Measurements from ENCODE around the gene ZNHIT1.

The ZNHIT1 gene

GRCh38 chr7:101217388-101218235, at the start of gene ZNHIT1, which contains the start of gene PLOD3:
Gene ZNHIT1, plus strand, starts transcription at chr7:101218165. Its CDS starts 31 bp downstream, at chr7:101218196.
Gene PLOD3, minus strand, starts transcription at chr7:101217581. Its CDS starts 307 bp downstream, at chr7:101217274.
- H3K27ac ChIP-seq: peak within 1 kb of the TSS; percentile 76 to 96 (median 84)
- H3K4me3 ChIP-seq: peak within 1 kb of the TSS; percentile 73 to 90 (median 80)
- no peaks in the 10 kb centered on the region for H3K27me3 ChIP-seq
- H3K9me3 ChIP-seq (replicated peaks in 1 of 11): no peaks in the 10 kb centered on the region
- peak within 1 kb of the TSS; percentile 77 to 91 (median 82) for H3K9ac ChIP-seq
- H3K36me3 ChIP-seq: peaks cover 7 to 57% (median 45%) of the 10 kb centered on the region in 11 experiments
- TF ChIP-seq Cebpa-rat (IDR thresholded peaks at IDR 0.05): no peak
- H4K20me1 ChIP-seq: peaks cover 4 to 33% (median 24%) of the 10 kb centered on the region in 11 experiments; a peak in 17 of 22 replicates
- H3K4me1 ChIP-seq: peaks cover 35 to 67% (median 54%) of the 10 kb centered on the region in 10 experiments
- H3K4me2 ChIP-seq: peak within 1 kb of the TSS; percentile 88 to 100 (median 95)

DNA sequence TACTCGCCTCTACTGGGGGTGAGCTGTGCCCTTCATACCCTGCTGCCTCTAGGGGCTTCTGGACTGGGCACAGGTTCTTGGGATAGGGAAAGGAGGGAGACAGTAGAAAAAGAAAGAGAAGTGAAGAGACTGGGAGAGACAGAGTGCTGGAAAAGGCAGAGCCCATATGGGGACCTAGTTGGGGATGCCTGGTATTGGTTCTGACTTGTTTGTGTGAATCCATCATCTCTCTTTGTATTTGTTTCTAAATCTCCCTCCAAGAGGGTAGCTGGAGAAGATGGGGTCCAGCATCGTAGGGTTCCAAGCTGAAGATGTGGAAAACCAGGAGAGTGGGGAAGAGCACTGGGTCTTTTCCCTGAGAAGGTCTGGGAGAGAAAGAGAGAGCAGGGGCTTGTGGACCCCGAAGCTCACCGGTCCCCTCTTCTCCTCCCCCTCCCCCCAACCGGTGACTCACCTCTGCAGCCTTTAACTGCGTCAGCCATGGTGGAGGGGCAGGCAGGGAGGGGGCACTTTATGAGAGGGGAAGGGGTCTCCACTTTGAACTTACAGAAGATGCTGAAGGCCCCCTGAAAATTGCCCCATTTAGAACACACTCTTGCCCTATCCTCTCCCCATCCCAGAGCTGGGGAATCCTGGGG, 49.4 kb upstream of the ZNHIT1 start:
- Histone ChIP-seq H4K20me1 (peaks cover 0 to 72% (median 32%) of the 10 kb centered on the region in 11 experiments; a peak in 20 of 22 replicates), H3K27ac (no peak overlapping the region), H3K9ac (no peak overlapping the region), H3K4me3 (no peak overlapping the region), H3K27me3 (peaks cover 89 to 98% (median 94%) of the 10 kb centered on the region in 11 experiments), H3K9me3 (replicated peaks in 1 of 11) (peaks cover 0 to 16% (median 15%) of the 10 kb centered on the region in 11 experiments; a peak in 18 of 22 replicates), H3K4me2 (peak overlapping the region in 10 of 11 experiments; percentile 70 to 100 (median 90); a peak in 20 of 22 replicates), H3K36me3 (no peaks in the 10 kb centered on the region), H3K4me1 (peaks cover 86 to 97% (median 95%) of the 10 kb centered on the region in 10 experiments)
- TF ChIP-seq Cebpa-rat (IDR thresholded peaks at IDR 0.05): no peak

DNA sequence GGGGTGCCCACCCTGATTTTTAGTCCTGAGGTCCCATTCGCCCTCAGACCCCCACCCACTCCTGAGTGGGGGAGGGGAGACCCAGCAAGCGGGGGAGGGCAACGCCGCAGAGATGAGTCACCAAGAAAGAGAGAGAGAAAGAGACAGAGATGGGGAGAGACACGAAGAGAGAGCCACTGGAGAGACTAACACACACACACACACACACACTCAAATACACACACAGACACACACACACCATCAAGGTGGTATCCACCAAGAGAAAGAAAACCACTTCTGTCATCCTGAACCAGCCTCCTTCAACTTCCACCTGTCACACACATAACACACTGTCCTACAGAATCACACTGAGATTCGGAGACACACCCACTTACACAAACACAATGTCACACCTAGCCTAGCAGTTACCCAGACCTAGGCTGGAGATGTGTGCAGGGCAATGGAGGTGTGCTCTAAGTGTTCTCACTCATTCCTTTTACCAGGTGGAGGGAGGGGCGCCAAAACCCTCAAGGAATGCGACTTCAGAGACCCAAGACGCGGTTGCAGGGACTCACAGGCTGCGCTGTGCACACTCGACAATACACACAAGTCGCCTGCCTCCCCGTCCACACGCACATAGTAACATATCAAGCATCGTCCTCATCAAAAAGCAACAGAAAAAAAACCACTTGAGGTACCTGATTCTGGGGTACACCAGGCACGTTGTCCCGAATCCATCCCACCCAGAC, 48.7 kb upstream of the ZNHIT1 start:
- Histone ChIP-seq H4K20me1 (peaks cover 0 to 64% (median 25%) of the 10 kb centered on the region in 11 experiments; a peak in 20 of 22 replicates), H3K27ac (no peak overlapping the region), H3K4me1 (peaks cover 81 to 97% (median 95%) of the 10 kb centered on the region in 10 experiments), H3K4me3 (peak overlapping the region in 4 of 10 experiments; percentile 13 to 24 (median 22); a peak in 2 of 20 replicates), H3K4me2 (peak overlapping the region; percentile 70 to 100 (median 89)), H3K9ac (no peak overlapping the region), H3K36me3 (no peaks in the 10 kb centered on the region), H3K27me3 (peaks cover 91 to 98% (median 97%) of the 10 kb centered on the region in 11 experiments), H3K9me3 (replicated peaks in 1 of 11) (peaks cover 0 to 23% (median 22%) of the 10 kb centered on the region in 11 experiments; a peak in 18 of 22 replicates)
- TF ChIP-seq Cebpa-rat (IDR thresholded peaks at IDR 0.05): no peak

DNA sequence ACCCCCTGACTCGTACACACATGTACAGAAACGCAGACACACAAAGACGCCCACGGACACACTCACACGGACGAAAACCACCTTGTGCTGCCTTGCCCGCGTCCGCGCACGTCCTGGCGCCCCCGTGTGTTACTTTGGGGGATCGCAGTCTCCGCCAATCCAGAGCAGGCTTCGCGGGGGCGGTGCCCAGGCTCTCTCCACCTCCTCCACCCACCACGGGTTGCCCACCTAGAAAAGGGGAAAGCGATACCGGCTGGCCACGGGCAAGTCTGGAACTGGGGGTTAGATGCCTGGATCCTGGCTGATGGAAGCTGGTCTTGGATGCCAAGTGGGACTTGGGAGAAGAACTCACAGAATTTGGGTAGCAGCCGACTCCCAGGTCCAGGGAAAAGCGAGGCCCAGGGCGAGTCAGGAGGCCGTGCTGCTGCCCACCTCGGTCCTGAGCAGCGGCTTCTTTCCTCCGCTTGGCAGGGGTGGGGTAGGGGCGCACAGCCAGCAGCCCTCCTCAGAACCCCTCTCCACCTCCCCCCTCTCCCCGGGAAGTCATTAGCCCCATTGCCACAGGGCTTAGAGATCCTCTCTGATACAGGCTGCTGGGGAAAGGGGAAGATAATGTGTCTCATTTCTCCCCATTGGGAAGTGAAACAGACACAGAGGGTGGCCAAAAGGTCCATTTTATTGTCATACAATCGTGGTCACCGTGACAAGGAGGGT, 48.0 kb upstream of the ZNHIT1 start:
- TF ChIP-seq Cebpa-rat (IDR thresholded peaks at IDR 0.05): no peak
- H3K4me2 ChIP-seq: peak overlapping the region; percentile 70 to 100 (median 89)
- H3K9ac ChIP-seq: peak overlapping the region in 3 of 11 experiments; percentile 3 to 31 (median 27); a peak in 1 of 22 replicates
- peak overlapping the region in 9 of 10 experiments; percentile 5 to 49 (median 22); a peak in 9 of 20 replicates for H3K4me3 ChIP-seq
- H3K9me3 ChIP-seq (replicated peaks in 1 of 11): peaks cover 0 to 25% (median 22%) of the 10 kb centered on the region in 11 experiments; a peak in 18 of 22 replicates
- H3K36me3 ChIP-seq: no peaks in the 10 kb centered on the region
- peaks cover 0 to 57% (median 18%) of the 10 kb centered on the region in 11 experiments; a peak in 20 of 22 replicates for H4K20me1 ChIP-seq
- peaks cover 91 to 98% (median 97%) of the 10 kb centered on the region in 11 experiments for H3K27me3 ChIP-seq
- H3K27ac ChIP-seq: no peak overlapping the region
- peaks cover 74 to 96% (median 93%) of the 10 kb centered on the region in 10 experiments for H3K4me1 ChIP-seq

GRCh38 chr7:101170617-101171441, 47.1 kb upstream of the ZNHIT1 start:
- Histone ChIP-seq H3K36me3 (no peaks in the 10 kb centered on the region), H3K4me1 (peaks cover 69 to 91% (median 87%) of the 10 kb centered on the region in 10 experiments), H3K9me3 (replicated peaks in 1 of 11) (peaks cover 0 to 25% (median 22%) of the 10 kb centered on the region in 11 experiments; a peak in 18 of 22 replicates), H3K27ac (peak overlapping the region in 2 of 11 experiments; percentile 13 to 50; a peak in 3 of 22 replicates), H3K4me3 (peak overlapping the region in 6 of 10 experiments; percentile 5 to 49 (median 28); a peak in 8 of 20 replicates), H3K9ac (peak overlapping the region in 3 of 11 experiments; percentile 3 to 41 (median 39); a peak in 3 of 22 replicates), H4K20me1 (peaks cover 0 to 54% (median 15%) of the 10 kb centered on the region in 11 experiments; a peak in 16 of 22 replicates), H3K4me2 (peak overlapping the region; percentile 70 to 100 (median 89)), H3K27me3 (peaks cover 96 to 100% (median 99%) of the 10 kb centered on the region in 11 experiments)
- no peak for TF ChIP-seq Cebpa-rat (IDR thresholded peaks at IDR 0.05)

GRCh38 chr7:101171442-101171837, 46.5 kb upstream of the ZNHIT1 start:
- Histone ChIP-seq H3K27ac (peak overlapping the region in 3 of 11 experiments; percentile 13 to 50 (median 13); a peak in 3 of 22 replicates), H3K9me3 (replicated peaks in 1 of 11) (peaks cover 0 to 25% (median 22%) of the 10 kb centered on the region in 11 experiments; a peak in 18 of 22 replicates), H3K4me2 (peak overlapping the region; percentile 48 to 100 (median 89)), H3K4me1 (peaks cover 64 to 91% (median 82%) of the 10 kb centered on the region in 10 experiments), H4K20me1 (peaks cover 0 to 54% (median 15%) of the 10 kb centered on the region in 11 experiments; a peak in 16 of 22 replicates), H3K27me3 (peaks cover 96 to 100% (median 99%) of the 10 kb centered on the region in 11 experiments), H3K36me3 (no peaks in the 10 kb centered on the region), H3K9ac (peak overlapping the region in 3 of 11 experiments; percentile 15 to 41 (median 39); a peak in 3 of 22 replicates), H3K4me3 (peak overlapping the region in 6 of 10 experiments; percentile 7 to 49 (median 36); a peak in 8 of 20 replicates)
- TF ChIP-seq Cebpa-rat (IDR thresholded peaks at IDR 0.05): no peak
